Measurements from ENCODE around the gene CASK. TPM values are rescaled to one million over a fixed set of nuclear protein-coding genes. Genes with fewer than 3 reads are reported as not detected.

The CASK gene
- total and polyA plus RNA-seq, 2 of the 13 experiments (the other 11 are each of a cell fraction or from before 2014, with no cell fraction given) = 14.5 to 16.0 TPM

- Histone ChIP-seq H3K4me3 (replicated peaks in 1 of 3; ENCODE audit: insufficient read depth in 1 of 3, low read depth in 2 of 3, low read length in 3 of 3) (no peak overlapping the region), H3K27ac (ENCODE audit: extremely low read length, insufficient read depth, low read length) (no peak overlapping the region), H3K4me2 (ENCODE audit: low read depth, low read length) (no peak overlapping the region), H3K79me2 (ENCODE audit: insufficient read depth, low read length) (no peaks in the 10 kb centered on the region), H3K36me3 (replicated peaks in 1 of 2; ENCODE audit: control insufficient read depth in 1 of 2, insufficient read depth in 2 of 2, low read length in 2 of 2) (no peaks in the 10 kb centered on the region), H3K4me1 (ENCODE audit: insufficient read depth, low read length) (0 out of 2 replicates have a peak, but pooled peaks cover 7% of the 10 kb centered on the region), H4K20me1 (ENCODE audit: insufficient read depth, low read length) (no peaks in the 10 kb centered on the region), H3K27me3 (ENCODE audit: control insufficient read depth in 1 of 2, insufficient read depth in 2 of 2, low read length in 2 of 2) (no peaks in the 10 kb centered on the region), H3K9ac (ENCODE audit: insufficient read depth, low read depth, low read length) (no peak overlapping the region), H3K9me3 (ENCODE audit: low read length) (no peaks in the 10 kb centered on the region), H2AFZ (ENCODE audit: low read length) (no peak overlapping the region)
- ChIA-PET POLR2A (no interaction called here), CTCF (ENCODE audit: low intra/inter-chr PET ratio, low total read pairs) (no interaction called here)
- intact Hi-C loops (cut with micrococcal nuclease; ENCODE audit: unreplicated experiment) = no loop called here
- WGBS (ENCODE audit: low lambda C conversion rate) = 100% methylated on average over 4 of the region's 4 CpGs
- DNase-seq (ENCODE audit: low spot score) (no peak), FAIRE-seq (no peak), ATAC-seq (no peak)
- no TSS peak for BruUV-seq (replicated peaks)
- in situ Hi-C loops (cut with HindIII; ENCODE audit: extremely low pct_ligation_motif_present, low pct_unique_long_range_greater_than_20kb) = no loop called here
- no peak for TF ChIP-seq SP4 (CRISPR knock-in tag; IDR thresholded peaks at IDR 0.05)
- no peak for TF ChIP-seq POGZ (CRISPR knock-in tag; IDR thresholded peaks at IDR 0.05)
- TF ChIP-seq TBX2 (CRISPR knock-in tag; IDR thresholded peaks at IDR 0.05; ENCODE audit: borderline replicate concordance) = no peak
- no peak for TF ChIP-seq SAFB2 (CRISPR knock-in tag; IDR thresholded peaks at IDR 0.05; ENCODE audit: borderline replicate concordance, low read depth)
- no peak for TF ChIP-seq NCOA5 (CRISPR knock-in tag; IDR thresholded peaks at IDR 0.05)
- TF ChIP-seq MLXIP (CRISPR knock-in tag; IDR thresholded peaks at IDR 0.05; ENCODE audit: borderline replicate concordance) = no peak
- no peak for TF ChIP-seq ZNF510 (CRISPR knock-in tag; IDR thresholded peaks at IDR 0.05; ENCODE audit: low read depth)
- TF ChIP-seq SMAD1 (CRISPR knock-in tag; IDR thresholded peaks at IDR 0.05; ENCODE audit: borderline replicate concordance, low read depth) = no peak
- no peak for TF ChIP-seq TBL1XR1 (IDR thresholded peaks at IDR 0.05; ENCODE audit: borderline replicate concordance, low read length, partially characterized antibody)
- no peak for TF ChIP-seq ESRRA (CRISPR knock-in tag; IDR thresholded peaks at IDR 0.05; ENCODE audit: low read depth)
- no peak for TF ChIP-seq ZNF318 (CRISPR knock-in tag; IDR thresholded peaks at IDR 0.05)
- TF ChIP-seq MIER2 (CRISPR knock-in tag; IDR thresholded peaks at IDR 0.05) = no peak
- TF ChIP-seq ZBTB14 (CRISPR knock-in tag; IDR thresholded peaks at IDR 0.05) = no peak
These were observed 331.4 kb downstream of the CASK start for GRCh38 chrX:41591906-41592305.

Measured in HepG2 (cell line).